ENCODE measurements around the gene TRIM7. TPM values are rescaled to one million over a fixed set of nuclear protein-coding genes. Genes with fewer than 3 reads are reported as not detected.
"Not testable (repeated sequence)": the region's sequence is repeated elsewhere in the genome, so short reads cannot be mapped to it uniquely, and the experiment has no call there.

The TRIM7 gene
- total and polyA plus RNA-seq, 7 donors = 10.4 to 42.6 (median 28.8) TPM

GRCh38 chr5:181173027-181173419 lies 32.0 kb downstream of the TRIM7 start:
- peak in 1 of 4 donors; percentile 8 for ATAC-seq
- H3K4me3 ChIP-seq = peak overlapping the region; percentile 5
- TF ChIP-seq CTCF (IDR thresholded peaks at IDR 0.05) = no peak
- intact Hi-C loops (cut with DNase I) = no loop called here
- H3K9me3 ChIP-seq = no peaks in the 10 kb centered on the region
- peaks cover 0 to 88% (median 30%) of the 10 kb centered on the region in 3 donors for H3K27me3 ChIP-seq (ENCODE audit: insufficient read depth in 3 of 3, low read length in 2 of 3)
- no peaks in the 10 kb centered on the region for H3K4me1 ChIP-seq
- DNase-seq = no peak
- no peak overlapping the region for H3K27ac ChIP-seq
- WGBS, 3 donors = 12 to 22% (median 12%) methylated on average over 11 of the region's 11 CpGs
- H3K36me3 ChIP-seq (ENCODE audit: insufficient read depth in 1 of 2, low read depth in 1 of 2) = no peaks in the 10 kb centered on the region

- H3K4me1 ChIP-seq = no peaks in the 10 kb centered on the region
- intact Hi-C loops (cut with DNase I) = no loop called here
- WGBS, 3 donors = 46 to 55% (median 54%) methylated on average over 3 of the region's 3 CpGs
- ATAC-seq (no peak), DNase-seq (peak in 1 of 2 donors; percentile 6)
- H3K27me3 ChIP-seq (ENCODE audit: insufficient read depth in 3 of 3, low read length in 2 of 3) = peaks cover 0 to 98% (median 27%) of the 10 kb centered on the region in 3 donors
- H3K36me3 ChIP-seq (ENCODE audit: insufficient read depth in 1 of 2, low read depth in 1 of 2) = no peaks in the 10 kb centered on the region
- no peak overlapping the region for H3K27ac ChIP-seq
- H3K9me3 ChIP-seq = no peaks in the 10 kb centered on the region
- no peak overlapping the region for H3K4me3 ChIP-seq
- TF ChIP-seq CTCF (IDR thresholded peaks at IDR 0.05) = no peak
Measured at GRCh38 chr5:181171782-181172181, 33.2 kb downstream of the TRIM7 start.

- intact Hi-C loops (cut with DNase I) = no loop called here
- no peaks in the 10 kb centered on the region for H3K9me3 ChIP-seq
- no peaks in the 10 kb centered on the region for H3K36me3 ChIP-seq (ENCODE audit: insufficient read depth in 1 of 2, low read depth in 1 of 2)
- H3K4me1 ChIP-seq = no peaks in the 10 kb centered on the region
- H3K27ac ChIP-seq = no peak overlapping the region
- no peak overlapping the region for H3K4me3 ChIP-seq
- TF ChIP-seq CTCF (IDR thresholded peaks at IDR 0.05) = no peak
- WGBS, 3 donors = 52 to 57% (median 56%) methylated on average over 6 of the region's 6 CpGs
- peaks cover 0 to 99% (median 27%) of the 10 kb centered on the region in 3 donors for H3K27me3 ChIP-seq (ENCODE audit: insufficient read depth in 3 of 3, low read length in 2 of 3)
- ATAC-seq (no peak), DNase-seq (no peak)
Measured at GRCh38 chr5:181170996-181171395, 34.0 kb downstream of the TRIM7 start.

- Histone ChIP-seq H3K4me3 (no peak overlapping the region), H3K27me3 (ENCODE audit: insufficient read depth in 3 of 3, low read length in 2 of 3) (peaks cover 0 to 99% (median 27%) of the 10 kb centered on the region in 3 donors), H3K4me1 (no peaks in the 10 kb centered on the region), H3K27ac (no peak overlapping the region), H3K9me3 (no peaks in the 10 kb centered on the region), H3K36me3 (ENCODE audit: insufficient read depth in 1 of 2, low read depth in 1 of 2) (no peaks in the 10 kb centered on the region)
- 14 to 22% (median 22%) methylated on average over 33 of the region's 33 CpGs for WGBS, 3 donors
- no peak for TF ChIP-seq CTCF (IDR thresholded peaks at IDR 0.05)
- peak in 2 of 4 donors; percentile 11 to 19 for ATAC-seq
- no peak for DNase-seq
- intact Hi-C loops (cut with DNase I) = no loop called here
Measured at GRCh38 chr5:181170237-181170825, 34.7 kb downstream of the TRIM7 start.

- H3K4me1 ChIP-seq; H3K36me3 ChIP-seq (ENCODE audit: insufficient read depth in 1 of 2, low read depth in 1 of 2); H3K27ac ChIP-seq; H3K9me3 ChIP-seq; intact Hi-C loops (cut with DNase I); H3K4me3 ChIP-seq: not testable (repeated sequence)
- peaks cover 0 to 95% (median 27%) of the 10 kb centered on the region in 3 donors for H3K27me3 ChIP-seq (ENCODE audit: insufficient read depth in 3 of 3, low read length in 2 of 3)
- 10 to 15% (median 11%) methylated on average over 42 to 50 of the region's 50 CpGs for WGBS, 3 donors
- DNase-seq (peak; percentile 40 to 66), ATAC-seq (peak in 3 of 4 donors; percentile 51 to 54 (median 53))
Measured at GRCh38 chr5:181169459-181170236, 35.3 kb downstream of the TRIM7 start.
